A549 (cell line): Measurements from ENCODE around the gene PLCB4. TPM values are rescaled to one million over a fixed set of nuclear protein-coding genes. Genes with fewer than 3 reads are reported as not detected.

Source experiments
- ATAC-seq, 2 experiments: fragments of 200-7000 bp in 1 of 2; fragments of >200 bp in 1 of 2; cut with Nextera tagmentation in 1 of 2; cut with Tn5 transposase in 1 of 2; 3 replicates each; pipeline versions ENCODE4 v1.8.0 to v1.9.1; 2018 to 2020; ENCODE audit warnings: mild to moderate bottlenecking in 1 of 2, moderate library complexity in 1 of 2
- CTCF ChIA-PET: fragments of 300-600 bp; sonication (Branson Sonifier 250); formaldehyde crosslinking; extraction: SDS; loops from one replicate; lab custom pipeline; 2021; ENCODE audit warnings: antibody characterized with exemption, inconsistent platforms; lab: Yijun Ruan, JAX
- POLR2A ChIA-PET: fragments of 350-600 bp; formaldehyde crosslinking; extraction: SDS; loops from one replicate; lab custom pipeline; 2021; ENCODE audit warnings: antibody characterized with exemption, inconsistent platforms; lab: Yijun Ruan, JAX
- DNase-seq, 2 experiments: peaks; one replicate each; pipeline versions ENCODE4 v3.0.0 to v3.0.0-alpha.2; 2011 to 2016; ENCODE audit warnings: low read depth in 1 of 2, low spot score in 1 of 2
- FAIRE-seq: peaks from 2 replicates; lab custom pipeline; 2011; peaks lifted over from hg19 to GRCh38; lab: Jason Lieb, UNC
- H3K27ac ChIP-seq, 2 experiments: fragments of >200 bp; sonication (Bioruptor Twin); formaldehyde crosslinking; 3 replicates each; pipeline ENCODE4 v1.5.1; 2016 to 2017
- H3K4me1 ChIP-seq: fragments of >200 bp; sonication (Bioruptor Twin); formaldehyde crosslinking; 3 replicates; pipeline ENCODE4 v1.6.1; 2016
- H3K4me2 ChIP-seq: fragments of >200 bp; sonication (Bioruptor Twin); formaldehyde crosslinking; 3 replicates; pipeline ENCODE4 v1.6.1; 2016
- H3K4me3 ChIP-seq: fragments of >200 bp; sonication (Bioruptor Twin); formaldehyde crosslinking; 3 replicates; pipeline ENCODE4 v1.5.1; 2016
- H3K9me3 ChIP-seq: fragments of >200 bp; sonication (Bioruptor Twin); formaldehyde crosslinking; 3 replicates; pipeline ENCODE4 v1.6.1; 2016
- BHLHE40 ChIP-seq: IDR thresholded peaks from 2 replicates; pipeline ENCODE4 v1.6.1; 2012; ENCODE audit warnings: low read depth, low read length, inconsistent platforms
- CBX2 ChIP-seq: fragments of 200-600 bp; sonication (generic); IDR thresholded peaks from 2 replicates; pipeline ENCODE4 v1.6.1; 2016; ENCODE audit warnings: low read depth, mild to moderate bottlenecking, borderline replicate concordance
- CBX8 ChIP-seq: fragments of 200-600 bp; sonication (generic); IDR thresholded peaks from 2 replicates; pipeline ENCODE4 v1.6.1; 2016
- CHD4 ChIP-seq: fragments of 200-600 bp; sonication (generic); IDR thresholded peaks from 2 replicates; pipeline ENCODE4 v1.6.1; 2016; ENCODE audit warnings: antibody characterized with exemption, mild to moderate bottlenecking, borderline replicate concordance
- EHMT2 ChIP-seq: fragments of 200-600 bp; sonication (generic); IDR thresholded peaks from 2 replicates; pipeline ENCODE4 v1.6.1; 2016; ENCODE audit warnings: antibody characterized with exemption, low read depth, mild to moderate bottlenecking, moderate library complexity
- EP300 ChIP-seq, 2 experiments: fragments of >200 bp; sonication (Bioruptor Twin); formaldehyde crosslinking; IDR thresholded peaks; 2 replicates in 1 of 2; 3 replicates in 1 of 2; pipeline ENCODE4 v1.6.1; 2016 to 2017
- HDAC2 ChIP-seq: fragments of 200-600 bp; sonication (generic); IDR thresholded peaks from 2 replicates; pipeline ENCODE4 v1.6.1; 2016
- HOXB5 ChIP-seq: fragments of 250-450 bp; sonication (Bioruptor Pico); IDR thresholded peaks from 2 replicates; pipeline ENCODE4 v1.5.0; 2020; ENCODE audit warnings: mild to moderate bottlenecking, moderate library complexity
- JUN ChIP-seq, 2 experiments: fragments of >200 bp; sonication (Bioruptor Twin); formaldehyde crosslinking; IDR thresholded peaks; 2 replicates in 1 of 2; 3 replicates in 1 of 2; pipeline ENCODE4 v1.6.1; 2016 to 2017
- KDM1A ChIP-seq: fragments of 200-600 bp; sonication (generic); IDR thresholded peaks from 2 replicates; pipeline ENCODE4 v1.6.1; 2016; ENCODE audit warnings: low read depth, mild to moderate bottlenecking
- KDM5A ChIP-seq: fragments of 200-600 bp; sonication (generic); IDR thresholded peaks from 2 replicates; pipeline ENCODE4 v1.6.1; 2016; ENCODE audit warnings: antibody characterized with exemption, mild to moderate bottlenecking
- MAFK ChIP-seq: fragments of 450-650 bp; IDR thresholded peaks from 2 replicates; pipeline ENCODE4 v1.6.1; 2014; ENCODE audit not compliant: partially characterized antibody
- MYC ChIP-seq: IDR thresholded peaks from 2 replicates; pipeline ENCODE4 v1.6.1; 2012; ENCODE audit warnings: mild to moderate bottlenecking, inconsistent platforms, low read length, improper control_type of control experiment, borderline replicate concordance
- RAD21 ChIP-seq, 2 experiments: fragments of >200 bp in 1 of 2; sonication (Bioruptor Twin) in 1 of 2; formaldehyde crosslinking in 1 of 2; IDR thresholded peaks in 1 of 2; conservative IDR thresholded peaks in 1 of 2; 2 replicates in 1 of 2; 3 replicates in 1 of 2; pipeline ENCODE4 v1.6.1; 2012 to 2018; ENCODE audit warnings: inconsistent platforms in 1 of 2
- RFX5 ChIP-seq: fragments of 450-650 bp; IDR thresholded peaks from 2 replicates; pipeline ENCODE4 v1.7.1; 2014; ENCODE audit warnings: antibody characterized with exemption, mild to moderate bottlenecking, moderate library complexity
- SMC3 ChIP-seq: fragments of >200 bp; sonication (Bioruptor Twin); formaldehyde crosslinking; IDR thresholded peaks from 3 replicates; pipeline ENCODE4 v1.6.1; 2018; ENCODE audit warnings: inconsistent platforms
- ZFP36 ChIP-seq: fragments of 450-650 bp; IDR thresholded peaks from 2 replicates; pipeline ENCODE4 v1.6.1; 2014; ENCODE audit warnings: borderline replicate concordance; ENCODE audit not compliant: partially characterized antibody
- ZSCAN20 ChIP-seq: fragments of 250-450 bp; sonication (Bioruptor Pico); IDR thresholded peaks from 2 replicates; pipeline ENCODE4 v1.8.0; 2022; ENCODE audit warnings: mild to moderate bottlenecking, moderate library complexity
- WGBS: methylation state at CpG from one replicate; pipeline ENCODE4 v1.1.6; 2017; ENCODE audit errors: missing lambda C conversion rate; 5-methylcytosine and 5-hydroxymethylcytosine counted together
- polyA plus RNA-seq, 4 experiments: library from polyadenylated mRNA; depleted of rRNA in 3 of 4; stranded (reverse); fragments of >200 nt; fragmentation: RNase III in 1 of 4; extraction: RNeasy Plus Mini Kit Qiagen cat#74134 plus additional on column Dnase treatment in 1 of 4; gene quantifications; 2 replicates in 3 of 4; 3 replicates in 1 of 4; pipeline ENCODE4 v1.2.3, GENCODE V29; 2011 to 2017
- TF ChIP-seq, protein P1 (sequence below): fragments of >200 bp; sonication (Bioruptor Twin); formaldehyde crosslinking; IDR thresholded peaks from 3 replicates; pipeline ENCODE4 v1.6.1; 2016
- TF ChIP-seq, protein P2 (sequence below): fragments of 450-650 bp; IDR thresholded peaks from 2 replicates; pipeline ENCODE4 v1.6.1; 2014; ENCODE audit warnings: antibody characterized with exemption
- TF ChIP-seq, protein P3 (sequence below): fragments of 150-350 bp; IDR thresholded peaks from 2 replicates; pipeline ENCODE4 v1.6.1; 2014; ENCODE audit warnings: low read depth, mild to moderate bottlenecking, low read length
- TF ChIP-seq, protein P4 (sequence below): IDR thresholded peaks from 2 replicates; pipeline ENCODE4 v1.6.1; 2012
- TF ChIP-seq, protein P5 (sequence below): IDR thresholded peaks from 2 replicates; pipeline ENCODE4 v1.6.1; 2012

The PLCB4 gene
- polyA plus RNA-seq, 2 of the 4 experiments (the other 2 are of a cell fraction), result 17.1 to 32.1 TPM

DNA sequence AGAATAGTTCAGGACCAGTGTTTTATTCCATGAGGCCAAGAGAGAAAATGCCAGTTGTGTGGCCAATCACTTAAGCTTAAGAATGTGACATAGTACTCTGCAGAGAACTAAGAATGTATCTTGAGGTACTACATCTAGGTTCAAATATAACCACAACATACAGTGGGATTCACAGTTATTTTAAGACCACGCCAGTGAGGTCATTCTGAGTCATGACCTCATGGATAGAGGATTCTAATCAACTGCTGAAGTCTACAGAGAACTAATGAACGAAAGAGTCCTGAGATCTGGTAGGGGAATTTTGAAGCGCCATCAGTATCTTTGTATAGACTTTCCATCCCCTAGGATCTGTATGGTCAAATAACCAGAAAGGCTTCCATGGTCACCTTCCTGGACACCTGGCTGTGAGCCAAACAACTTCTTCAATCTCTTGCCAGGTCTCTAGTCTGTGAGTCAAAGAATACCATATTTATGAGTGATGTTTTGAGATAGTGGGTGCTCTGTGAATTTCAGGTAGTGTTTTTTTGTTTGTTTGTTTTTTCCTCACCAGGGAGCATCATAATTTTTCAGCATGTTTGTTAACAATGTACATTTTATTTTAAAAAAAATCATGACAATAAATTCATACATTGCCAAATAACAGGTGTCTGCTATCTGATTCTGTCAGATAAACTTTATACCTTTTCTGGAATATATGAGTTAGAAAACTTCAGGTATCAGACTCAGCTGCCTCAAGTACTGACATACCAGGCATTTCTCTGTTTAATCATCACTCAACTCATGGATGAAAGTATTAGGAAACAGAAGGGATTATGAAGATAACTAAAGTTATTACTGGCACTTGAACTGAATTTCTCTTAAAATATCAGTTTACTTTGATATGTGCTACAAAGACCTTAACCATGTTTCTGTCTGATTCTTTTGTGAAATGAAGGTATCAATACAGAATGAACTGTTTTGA is 217.9 kb downstream of the PLCB4 start (continued):
- TF ChIP-seq, protein P1, sequence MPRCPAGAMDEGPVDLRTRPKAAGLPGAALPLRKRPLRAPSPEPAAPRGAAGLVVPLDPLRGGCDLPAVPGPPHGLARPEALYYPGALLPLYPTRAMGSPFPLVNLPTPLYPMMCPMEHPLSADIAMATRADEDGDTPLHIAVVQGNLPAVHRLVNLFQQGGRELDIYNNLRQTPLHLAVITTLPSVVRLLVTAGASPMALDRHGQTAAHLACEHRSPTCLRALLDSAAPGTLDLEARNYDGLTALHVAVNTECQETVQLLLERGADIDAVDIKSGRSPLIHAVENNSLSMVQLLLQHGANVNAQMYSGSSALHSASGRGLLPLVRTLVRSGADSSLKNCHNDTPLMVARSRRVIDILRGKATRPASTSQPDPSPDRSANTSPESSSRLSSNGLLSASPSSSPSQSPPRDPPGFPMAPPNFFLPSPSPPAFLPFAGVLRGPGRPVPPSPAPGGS, result no peak
- TF ChIP-seq RAD21 (conservative IDR thresholded peaks at IDR 0.05 in 1 of 2, IDR thresholded peaks at IDR 0.05 in 1 of 2), result no peak
- TF ChIP-seq, all 56 proteins: peak for 0

DNA sequence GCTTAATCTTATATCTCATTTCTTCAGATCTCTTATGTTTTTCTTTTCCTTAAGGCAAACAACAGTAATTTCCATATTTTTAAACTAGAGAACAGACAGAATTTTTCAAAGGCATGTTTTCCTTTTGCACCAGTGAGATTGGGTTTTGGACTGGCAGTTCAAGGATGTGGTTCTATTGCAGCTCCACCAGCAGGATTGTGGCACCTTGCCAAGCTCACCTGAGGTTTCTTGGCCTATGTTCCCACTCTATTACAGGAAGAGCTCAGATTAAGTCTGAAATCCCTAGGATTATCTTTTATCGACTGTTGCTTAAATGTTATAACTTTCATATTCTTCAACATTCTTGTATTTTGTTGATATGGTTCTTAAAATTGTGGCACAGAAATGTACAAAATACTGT is 218.9 kb downstream of the PLCB4 start:
- WGBS, result 92% methylated on average over 1 of the region's 1 CpG
- POLR2A ChIA-PET, result no interaction called here
- TF ChIP-seq EP300 (IDR thresholded peaks at IDR 0.05), result no peak
- TF ChIP-seq, all 56 proteins: peak for 0
- DNase-seq, result no peak
- no peak for FAIRE-seq
- Histone ChIP-seq H3K9me3 (no peaks in the 10 kb centered on the region), H3K4me1 (peaks cover 45% of the 10 kb centered on the region), H3K27ac (no peak overlapping the region), H3K4me3 (no peak overlapping the region), H3K4me2 (no peak overlapping the region)
- ATAC-seq, result no peak
- CTCF ChIA-PET, result interaction anchor here (1.3 kb wide), 1 partner anchor 35 kb away, joined by 4 read pairs; no protein-coding TSS in a partner anchor

DNA sequence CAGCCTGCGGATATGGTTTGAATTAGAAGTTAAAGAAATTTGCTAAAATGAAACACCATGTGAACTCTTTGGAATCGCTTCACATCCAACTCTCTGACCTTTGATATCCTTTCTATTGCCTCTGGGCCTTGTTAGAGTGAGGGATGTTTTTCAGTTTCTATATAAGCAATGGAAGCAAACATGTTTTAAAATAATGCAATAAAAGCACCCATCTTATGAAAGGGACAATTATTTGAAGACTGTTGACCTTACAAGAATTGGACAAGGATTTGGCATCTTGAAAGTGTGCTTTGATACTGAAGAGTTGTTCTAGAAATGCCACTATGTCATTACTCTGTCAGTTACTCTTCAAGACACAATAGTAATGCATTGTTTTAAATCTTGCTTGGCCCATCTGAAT is 221.4 kb downstream of the PLCB4 start:
- 89% methylated on average over 2 of the region's 2 CpGs for WGBS
- Histone ChIP-seq H3K4me1 (peaks cover 67% of the 10 kb centered on the region), H3K27ac (no peak overlapping the region), H3K4me2 (no peak overlapping the region), H3K4me3 (no peak overlapping the region), H3K9me3 (no peaks in the 10 kb centered on the region)
- ATAC-seq, result no peak
- TF ChIP-seq, protein P2, sequence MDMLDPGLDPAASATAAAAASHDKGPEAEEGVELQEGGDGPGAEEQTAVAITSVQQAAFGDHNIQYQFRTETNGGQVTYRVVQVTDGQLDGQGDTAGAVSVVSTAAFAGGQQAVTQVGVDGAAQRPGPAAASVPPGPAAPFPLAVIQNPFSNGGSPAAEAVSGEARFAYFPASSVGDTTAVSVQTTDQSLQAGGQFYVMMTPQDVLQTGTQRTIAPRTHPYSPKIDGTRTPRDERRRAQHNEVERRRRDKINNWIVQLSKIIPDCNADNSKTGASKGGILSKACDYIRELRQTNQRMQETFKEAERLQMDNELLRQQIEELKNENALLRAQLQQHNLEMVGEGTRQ, result no peak
- TF ChIP-seq HOXB5 (CRISPR knock-in tag) (no peak), KDM1A (no peak), ZFP36 (no peak)
- FAIRE-seq, result peak; percentile 74
- POLR2A ChIA-PET, result no interaction called here
- DNase-seq, result no peak
- CTCF ChIA-PET, result interaction anchor here (0.6 to 0.8 kb wide), 3 partner anchors 35 to 437 kb away, joined by 3 read pairs; no protein-coding TSS in a partner anchor

DNA sequence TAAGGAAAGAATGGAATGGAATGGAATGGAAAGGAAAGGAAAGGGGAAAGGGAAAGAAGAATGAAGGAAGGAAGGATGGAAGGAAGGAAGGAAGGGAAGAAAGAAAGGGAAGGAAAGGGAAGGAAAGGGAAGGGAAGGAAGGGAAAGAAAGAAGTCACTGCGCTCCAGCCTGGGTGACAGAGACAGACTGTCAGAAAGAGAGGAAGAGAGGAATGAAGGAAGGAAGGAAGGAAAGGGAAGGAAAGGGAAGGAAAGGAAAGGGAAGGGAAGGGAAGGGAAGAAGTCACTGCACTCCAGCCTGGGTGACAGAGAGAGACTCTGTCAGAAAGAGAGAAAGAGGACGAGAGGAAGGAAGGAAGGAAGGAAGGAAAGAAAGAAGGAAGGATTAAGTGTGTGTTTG is 224.3 kb downstream of the PLCB4 start:
- ChIA-PET POLR2A (no interaction called here), CTCF (interaction anchor here (0.7 to 2.0 kb wide), 3 partner anchors 15 to 533 kb away, joined by 3 to 7 read pairs (median 4); no protein-coding TSS in a partner anchor)
- DNase-seq (no peak), FAIRE-seq (peak; percentile 46), ATAC-seq (no peak)
- Histone ChIP-seq H3K4me3 (no peak overlapping the region), H3K4me1 (peaks cover 40% of the 10 kb centered on the region), H3K9me3 (no peaks in the 10 kb centered on the region), H3K27ac (peak overlapping the region; percentile 61 to 70), H3K4me2 (peak overlapping the region; percentile 70)
- TF ChIP-seq RFX5 (no peak), EHMT2 (no peak), ZSCAN20 (CRISPR knock-in tag) (no peak), SMC3 (no peak), JUN (IDR thresholded peaks at IDR 0.05) (no peak), KDM5A (no peak), MYC (no peak), CBX2 (no peak), CHD4 (no peak), HDAC2 (no peak), CBX8 (no peak), BHLHE40 (no peak), MAFK (no peak)
- TF ChIP-seq, protein P3, sequence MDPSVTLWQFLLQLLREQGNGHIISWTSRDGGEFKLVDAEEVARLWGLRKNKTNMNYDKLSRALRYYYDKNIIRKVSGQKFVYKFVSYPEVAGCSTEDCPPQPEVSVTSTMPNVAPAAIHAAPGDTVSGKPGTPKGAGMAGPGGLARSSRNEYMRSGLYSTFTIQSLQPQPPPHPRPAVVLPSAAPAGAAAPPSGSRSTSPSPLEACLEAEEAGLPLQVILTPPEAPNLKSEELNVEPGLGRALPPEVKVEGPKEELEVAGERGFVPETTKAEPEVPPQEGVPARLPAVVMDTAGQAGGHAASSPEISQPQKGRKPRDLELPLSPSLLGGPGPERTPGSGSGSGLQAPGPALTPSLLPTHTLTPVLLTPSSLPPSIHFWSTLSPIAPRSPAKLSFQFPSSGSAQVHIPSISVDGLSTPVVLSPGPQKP, result no peak
- TF ChIP-seq, protein P4, sequence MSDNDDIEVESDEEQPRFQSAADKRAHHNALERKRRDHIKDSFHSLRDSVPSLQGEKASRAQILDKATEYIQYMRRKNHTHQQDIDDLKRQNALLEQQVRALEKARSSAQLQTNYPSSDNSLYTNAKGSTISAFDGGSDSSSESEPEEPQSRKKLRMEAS, result no peak
- TF ChIP-seq, protein P5, sequence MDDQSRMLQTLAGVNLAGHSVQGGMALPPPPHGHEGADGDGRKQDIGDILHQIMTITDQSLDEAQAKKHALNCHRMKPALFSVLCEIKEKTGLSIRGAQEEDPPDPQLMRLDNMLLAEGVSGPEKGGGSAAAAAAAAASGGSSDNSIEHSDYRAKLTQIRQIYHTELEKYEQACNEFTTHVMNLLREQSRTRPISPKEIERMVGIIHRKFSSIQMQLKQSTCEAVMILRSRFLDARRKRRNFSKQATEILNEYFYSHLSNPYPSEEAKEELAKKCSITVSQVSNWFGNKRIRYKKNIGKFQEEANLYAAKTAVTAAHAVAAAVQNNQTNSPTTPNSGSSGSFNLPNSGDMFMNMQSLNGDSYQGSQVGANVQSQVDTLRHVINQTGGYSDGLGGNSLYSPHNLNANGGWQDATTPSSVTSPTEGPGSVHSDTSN, result no peak
- 85% methylated on average over 2 of the region's 2 CpGs for WGBS
